ENCODE results near the gene ZNF646.

DNA sequence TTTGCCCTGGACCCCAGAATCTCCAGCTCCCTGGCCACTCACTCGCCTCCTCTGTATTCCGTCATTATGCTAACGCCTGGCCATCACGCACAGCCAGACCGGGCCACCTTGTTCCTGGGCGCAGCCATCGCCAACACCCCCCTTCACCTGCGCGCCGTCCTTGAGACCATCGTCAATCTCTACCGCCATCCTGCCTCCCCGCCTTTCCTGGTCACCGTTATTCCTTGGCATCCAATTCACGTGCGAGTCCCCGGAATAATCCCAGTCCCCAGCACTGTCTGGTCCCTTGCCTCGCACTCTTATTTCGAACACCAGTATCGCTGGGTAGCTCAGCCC, 19.8 kb downstream of the ZNF646 start:
- TF ChIP-seq, protein P1, sequence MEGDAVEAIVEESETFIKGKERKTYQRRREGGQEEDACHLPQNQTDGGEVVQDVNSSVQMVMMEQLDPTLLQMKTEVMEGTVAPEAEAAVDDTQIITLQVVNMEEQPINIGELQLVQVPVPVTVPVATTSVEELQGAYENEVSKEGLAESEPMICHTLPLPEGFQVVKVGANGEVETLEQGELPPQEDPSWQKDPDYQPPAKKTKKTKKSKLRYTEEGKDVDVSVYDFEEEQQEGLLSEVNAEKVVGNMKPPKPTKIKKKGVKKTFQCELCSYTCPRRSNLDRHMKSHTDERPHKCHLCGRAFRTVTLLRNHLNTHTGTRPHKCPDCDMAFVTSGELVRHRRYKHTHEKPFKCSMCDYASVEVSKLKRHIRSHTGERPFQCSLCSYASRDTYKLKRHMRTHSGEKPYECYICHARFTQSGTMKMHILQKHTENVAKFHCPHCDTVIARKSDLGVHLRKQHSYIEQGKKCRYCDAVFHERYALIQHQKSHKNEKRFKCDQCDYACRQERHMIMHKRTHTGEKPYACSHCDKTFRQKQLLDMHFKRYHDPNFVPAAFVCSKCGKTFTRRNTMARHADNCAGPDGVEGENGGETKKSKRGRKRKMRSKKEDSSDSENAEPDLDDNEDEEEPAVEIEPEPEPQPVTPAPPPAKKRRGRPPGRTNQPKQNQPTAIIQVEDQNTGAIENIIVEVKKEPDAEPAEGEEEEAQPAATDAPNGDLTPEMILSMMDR (conservative IDR thresholded peaks at IDR 0.05; ENCODE audit: low read length), result no peak
- TF ChIP-seq EZH2phosphoT487 (IDR thresholded peaks at IDR 0.05; ENCODE audit: borderline replicate concordance, low read depth, low read length), result no peak
